ENCODE measurements around the gene TCEANC.
"Not testable (repeated sequence)": the region's sequence is repeated elsewhere in the genome, so short reads cannot be mapped to it uniquely, and the experiment has no call there.

Gene TCEANC

GRCh38 chrX:13652850-13653693 lies at the start of gene TCEANC:
Gene TCEANC, plus strand, starts transcription at chrX:13653141. Its CDS starts 9,368 bp downstream, at chrX:13662509.
- peak; percentile 76 to 84 (median 80) for DNase-seq

- no peak for DNase-seq
Measured at GRCh38 chrX:13605611-13606010, 47.3 kb upstream of the TCEANC start.

GRCh38 chrX:13607331-13607995 lies 45.5 kb upstream of the TCEANC start:
- no peak for DNase-seq

GRCh38 chrX:13607996-13608365 lies 45.0 kb upstream of the TCEANC start:
- DNase-seq = no peak

- no peak for DNase-seq
Measured at GRCh38 chrX:13614154-13614553, 38.8 kb upstream of the TCEANC start.

GRCh38 chrX:13620207-13620606 lies 32.7 kb upstream of the TCEANC start:
- DNase-seq = no peak

GRCh38 chrX:13622401-13622964 lies 30.5 kb upstream of the TCEANC start:
- no peak for DNase-seq

GRCh38 chrX:13627306-13627705 lies 25.6 kb upstream of the TCEANC start:
- DNase-seq = no peak

- DNase-seq = not testable (repeated sequence)
Measured at GRCh38 chrX:13637224-13637623, 15.7 kb upstream of the TCEANC start.

- no peak for DNase-seq
Measured at GRCh38 chrX:13638021-13638420, 14.9 kb upstream of the TCEANC start.

- no peak for DNase-seq
Measured at GRCh38 chrX:13638826-13639225, 14.1 kb upstream of the TCEANC start.

GRCh38 chrX:13641684-13642083 lies 11.3 kb upstream of the TCEANC start:
- not testable (repeated sequence) for DNase-seq

- no peak for DNase-seq
Measured at GRCh38 chrX:13645464-13646153, 7.3 kb upstream of the TCEANC start.

GRCh38 chrX:13646154-13646549 lies 6.8 kb upstream of the TCEANC start:
- peak in 1 of 4 experiments; percentile 2 for DNase-seq

- DNase-seq = peak; percentile 5 to 58 (median 42)
Measured at GRCh38 chrX:13647709-13648212, 5.2 kb upstream of the TCEANC start.

GRCh38 chrX:13648336-13648735 lies 4.6 kb upstream of the TCEANC start:
- DNase-seq = not testable (repeated sequence)

- DNase-seq = no peak
Measured at GRCh38 chrX:13649838-13650237, 3.1 kb upstream of the TCEANC start.

- no peak for DNase-seq
Measured at GRCh38 chrX:13650318-13650717, 2.6 kb upstream of the TCEANC start.

GRCh38 chrX:13651150-13651549 lies 1.8 kb upstream of the TCEANC start:
- DNase-seq = no peak

- no peak for DNase-seq
Measured at GRCh38 chrX:13652287-13652793, 601 bp upstream of the TCEANC start.

- DNase-seq = no peak
Measured at GRCh38 chrX:13654116-13654515, 1.2 kb downstream of the TCEANC start.

- DNase-seq = no peak
Measured at GRCh38 chrX:13655674-13656073, 2.7 kb downstream of the TCEANC start.

- DNase-seq = no peak
Measured at GRCh38 chrX:13658602-13659001, 5.7 kb downstream of the TCEANC start.

Data from activated CD4-positive, CD25-positive, alpha-beta regulatory T cell (primary cell).